Right lobe of liver (tissue), 4 donors: Measurements from ENCODE around the gene ATOH8.

Source experiments
- CTCF ChIP-seq, 4 donors: fragments of 200-600 bp in 3 of 4; fragments of 450-650 bp in 1 of 4; IDR thresholded peaks; one replicate each; pipeline versions ENCODE4 v1.5.1 to v1.8.0; 2016 to 2022; ENCODE audit warnings: antibody characterized with exemption in 4 of 4, mild to moderate bottlenecking in 2 of 4
- POLR2A ChIP-seq: fragments of 450-650 bp; IDR thresholded peaks from one replicate; pipeline ENCODE4 v1.6.1; 2017; ENCODE audit warnings: antibody characterized with exemption, mild to moderate bottlenecking
- donor health status: DM: no; HTN: no; CAD: no.
- donor health status: DM: no; HTN: no; CAD: no.
- donor health status: DM: no; HTN: yes; CAD: no.

- TF ChIP-seq CTCF (IDR thresholded peaks at IDR 0.05) (no peak), POLR2A (no peak)
Observed at GRCh38 chr2:85730686-85731230, 23.0 kb upstream of the ATOH8 start.
